ENCODE data around the gene AP2A1. TPM values are rescaled to one million over a fixed set of nuclear protein-coding genes. Genes with fewer than 3 reads are reported as not detected.

AP2A1 gene
- total and polyA plus RNA-seq, 9 of the 15 experiments (the other 6 are each of a cell fraction or from before 2014, with no cell fraction given): 0.55 to 150 (median 31.9) TPM

DNA sequence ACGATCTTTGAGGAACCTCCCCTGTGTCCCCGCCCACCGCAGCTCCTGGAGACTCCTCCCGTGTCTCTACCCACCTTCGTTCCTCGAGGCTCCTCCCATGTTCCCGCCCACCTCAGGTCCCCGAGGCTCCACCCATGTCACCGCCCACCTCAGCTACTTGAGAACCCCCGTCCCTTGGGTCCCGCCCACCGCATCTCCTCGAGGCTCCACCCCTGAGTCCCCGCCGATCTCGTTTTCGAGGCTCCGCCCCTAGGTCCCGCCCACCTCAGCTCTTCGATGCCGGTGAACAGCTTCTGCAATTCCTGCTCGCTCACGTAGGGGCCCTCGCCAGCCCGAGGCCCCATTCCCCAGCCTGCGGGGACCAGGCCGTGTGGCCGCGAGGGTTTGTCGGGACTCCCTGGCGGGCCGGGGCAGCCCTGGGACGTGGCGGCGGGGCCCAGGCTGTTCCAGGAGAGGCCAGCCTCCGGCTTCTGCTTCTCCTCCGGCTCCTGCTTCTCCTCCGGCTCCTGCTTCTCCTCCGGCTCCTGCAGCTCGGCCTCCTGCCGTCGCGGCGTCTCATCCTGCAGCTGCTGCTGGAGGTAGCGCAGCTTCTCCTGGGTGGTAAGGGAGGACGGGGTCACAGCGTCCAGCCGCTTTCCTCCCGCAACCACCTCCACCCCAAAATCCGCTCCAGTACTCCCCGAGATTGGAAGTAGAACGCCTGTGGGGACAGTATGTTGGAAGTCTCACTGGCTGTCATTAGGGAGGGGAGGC lies 20.4 kb upstream of the AP2A1 start (continued):
- TF ChIP-seq THAP12 (CRISPR knock-in tag; IDR thresholded peaks at IDR 0.05) (peak; percentile 29; the same call in 1 of the 2 replicates), ZNF232 (CRISPR knock-in tag; IDR thresholded peaks at IDR 0.05) (no peak), LCOR (CRISPR knock-in tag; IDR thresholded peaks at IDR 0.05) (peak; percentile 81; the same call in 1 of the 2 replicates), IRF9 (tag; IDR thresholded peaks at IDR 0.05) (no peak), TEAD1 (CRISPR knock-in tag; IDR thresholded peaks at IDR 0.05) (peak in 1 of 2 experiments; percentile 59; a peak in 1 of 4 replicates), FOXK1 (CRISPR knock-in tag; IDR thresholded peaks at IDR 0.05; ENCODE audit: borderline replicate concordance) (no peak), RNF2 (IDR thresholded peaks at IDR 0.05) (0 out of 2 replicates have a peak, but pooled peaks have one; percentile 35), NR3C1 (CRISPR knock-in tag; IDR thresholded peaks at IDR 0.05) (no peak), ARID2 (IDR thresholded peaks at IDR 0.05) (no peak), XRCC3 (IDR thresholded peaks at IDR 0.05) (no peak), ARHGAP35 (IDR thresholded peaks at IDR 0.05; ENCODE audit: partially characterized antibody) (no peak), CBFA2T3 (IDR thresholded peaks at IDR 0.05) (no peak), NRF1 (conservative IDR thresholded peaks at IDR 0.05 in 1 of 2, IDR thresholded peaks at IDR 0.05 in 1 of 2) (peak; percentile 79 to 82), DEAF1 (CRISPR knock-in tag; IDR thresholded peaks at IDR 0.05) (no peak), FIP1L1 (IDR thresholded peaks at IDR 0.05; ENCODE audit: low read depth, low read length, poor library complexity, severe bottlenecking) (peak; percentile 89), SUPT5H (IDR thresholded peaks at IDR 0.05) (peak; percentile 67), FOXK2 (conservative IDR thresholded peaks at IDR 0.05 in 1 of 2, IDR thresholded peaks at IDR 0.05 in 1 of 2; ENCODE audit: low read depth in 2 of 2) (peak; percentile 43 to 51; a peak in 2 of 4 replicates)
- TF ChIP-seq, protein P1, sequence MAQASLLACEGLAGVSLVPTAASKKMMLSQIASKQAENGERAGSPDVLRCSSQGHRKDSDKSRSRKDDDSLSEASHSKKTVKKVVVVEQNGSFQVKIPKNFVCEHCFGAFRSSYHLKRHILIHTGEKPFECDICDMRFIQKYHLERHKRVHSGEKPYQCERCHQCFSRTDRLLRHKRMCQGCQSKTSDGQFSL (CRISPR knock-in tag; IDR thresholded peaks at IDR 0.05): no peak
- TF ChIP-seq, protein P1 (tag; IDR thresholded peaks at IDR 0.05): no peak
- TF ChIP-seq, protein P2, sequence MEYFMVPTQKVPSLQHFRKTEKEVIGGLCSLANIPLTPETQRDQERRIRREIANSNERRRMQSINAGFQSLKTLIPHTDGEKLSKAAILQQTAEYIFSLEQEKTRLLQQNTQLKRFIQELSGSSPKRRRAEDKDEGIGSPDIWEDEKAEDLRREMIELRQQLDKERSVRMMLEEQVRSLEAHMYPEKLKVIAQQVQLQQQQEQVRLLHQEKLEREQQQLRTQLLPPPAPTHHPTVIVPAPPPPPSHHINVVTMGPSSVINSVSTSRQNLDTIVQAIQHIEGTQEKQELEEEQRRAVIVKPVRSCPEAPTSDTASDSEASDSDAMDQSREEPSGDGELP (CRISPR knock-in tag; IDR thresholded peaks at IDR 0.05; ENCODE audit: borderline replicate concordance): peak; percentile 82; the same call in 1 of the 2 replicates
- TF ChIP-seq, protein P3, sequence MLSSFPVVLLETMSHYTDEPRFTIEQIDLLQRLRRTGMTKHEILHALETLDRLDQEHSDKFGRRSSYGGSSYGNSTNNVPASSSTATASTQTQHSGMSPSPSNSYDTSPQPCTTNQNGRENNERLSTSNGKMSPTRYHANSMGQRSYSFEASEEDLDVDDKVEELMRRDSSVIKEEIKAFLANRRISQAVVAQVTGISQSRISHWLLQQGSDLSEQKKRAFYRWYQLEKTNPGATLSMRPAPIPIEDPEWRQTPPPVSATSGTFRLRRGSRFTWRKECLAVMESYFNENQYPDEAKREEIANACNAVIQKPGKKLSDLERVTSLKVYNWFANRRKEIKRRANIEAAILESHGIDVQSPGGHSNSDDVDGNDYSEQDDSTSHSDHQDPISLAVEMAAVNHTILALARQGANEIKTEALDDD (IDR thresholded peaks at IDR 0.05): no peak
